ENCODE results near the gene ABCC3. TPM values are rescaled to one million over a fixed set of nuclear protein-coding genes. Genes with fewer than 3 reads are reported as not detected.

Gene ABCC3
- total and polyA plus RNA-seq, 8 donors: 13.6 to 1,043 (median 188) TPM

GRCh38 chr17:50624321-50624934 lies 10.3 kb upstream of the ABCC3 start:
- H3K4me1 ChIP-seq: peaks cover 0 to 23% (median 18%) of the 10 kb centered on the region in 4 donors
- peaks cover 0 to 41% (median 0%) of the 10 kb centered on the region in 3 donors for H3K27me3 ChIP-seq
- WGBS, 5 donors: 78 to 93% (median 87%) methylated on average over 4 to 7 of the region's 7 CpGs
- H3K4me3 ChIP-seq: no peak overlapping the region
- intact Hi-C loops (cut with DNase I; ENCODE audit: low total_unique reads): loop anchor here (5.0 kb wide), 1 partner anchor 77 kb away; the partner anchor contains the start of gene SPATA20
- H3K36me3 ChIP-seq: no peaks in the 10 kb centered on the region
- no peak for DNase-seq
- TF ChIP-seq POLR2AphosphoS5 (IDR thresholded peaks at IDR 0.05) (no peak), CTCF (IDR thresholded peaks at IDR 0.05) (no peak)
- H3K27ac ChIP-seq: no peak overlapping the region
- H3K9me3 ChIP-seq: no peaks in the 10 kb centered on the region

GRCh38 chr17:50625032-50625871 lies 9.4 kb upstream of the ABCC3 start:
- Histone ChIP-seq H3K4me1 (peaks cover 0 to 29% (median 22%) of the 10 kb centered on the region in 4 donors), H3K27me3 (peaks cover 0 to 47% (median 0%) of the 10 kb centered on the region in 3 donors), H3K9me3 (no peaks in the 10 kb centered on the region), H3K4me3 (no peak overlapping the region), H3K27ac (no peak overlapping the region), H3K36me3 (no peaks in the 10 kb centered on the region)
- no peak for DNase-seq
- no peak for TF ChIP-seq POLR2AphosphoS5 (IDR thresholded peaks at IDR 0.05)
- TF ChIP-seq CTCF (IDR thresholded peaks at IDR 0.05): no peak
- TF ChIP-seq POLR2A (IDR thresholded peaks at IDR 0.05): no peak
- TF ChIP-seq EP300 (IDR thresholded peaks at IDR 0.05): no peak
- intact Hi-C loops (cut with DNase I; ENCODE audit: low total_unique reads): no loop called here
- 72 to 85% (median 81%) methylated on average over 17 to 19 of the region's 19 CpGs for WGBS, 5 donors

GRCh38 chr17:50626037-50626574 lies 8.6 kb upstream of the ABCC3 start:
- Histone ChIP-seq H3K36me3 (no peaks in the 10 kb centered on the region), H3K9me3 (no peaks in the 10 kb centered on the region), H3K4me3 (no peak overlapping the region), H3K4me1 (peaks cover 0 to 38% (median 30%) of the 10 kb centered on the region in 4 donors), H3K27me3 (peaks cover 0 to 49% (median 0%) of the 10 kb centered on the region in 3 donors), H3K27ac (no peak overlapping the region)
- TF ChIP-seq EP300 (IDR thresholded peaks at IDR 0.05): no peak
- peak in 5 of 7 experiments; percentile 59 to 78 (median 62) for TF ChIP-seq CTCF (IDR thresholded peaks at IDR 0.05)
- TF ChIP-seq POLR2A (IDR thresholded peaks at IDR 0.05): no peak
- TF ChIP-seq POLR2AphosphoS5 (IDR thresholded peaks at IDR 0.05): peak in 1 of 3 donors; percentile 42
- intact Hi-C loops (cut with DNase I; ENCODE audit: low total_unique reads): no loop called here
- 29 to 62% (median 43%) methylated on average over 2 to 19 of the region's 19 CpGs for WGBS, 5 donors
- DNase-seq: peak; percentile 82 to 91

- intact Hi-C loops (cut with DNase I; ENCODE audit: low total_unique reads): no loop called here
- no peaks in the 10 kb centered on the region for H3K36me3 ChIP-seq
- TF ChIP-seq POLR2AphosphoS5 (IDR thresholded peaks at IDR 0.05) (no peak), POLR2A (IDR thresholded peaks at IDR 0.05) (no peak), CTCF (IDR thresholded peaks at IDR 0.05) (no peak), EP300 (IDR thresholded peaks at IDR 0.05) (no peak)
- no peaks in the 10 kb centered on the region for H3K9me3 ChIP-seq
- no peak overlapping the region for H3K4me3 ChIP-seq
- DNase-seq: no peak
- 84 to 90% (median 89%) methylated on average over 17 of the region's 17 CpGs for WGBS, 5 donors
- H3K27ac ChIP-seq: no peak overlapping the region
- peaks cover 0 to 45% (median 34%) of the 10 kb centered on the region in 4 donors for H3K4me1 ChIP-seq
- peaks cover 0 to 40% (median 0%) of the 10 kb centered on the region in 3 donors for H3K27me3 ChIP-seq
Measured at GRCh38 chr17:50627036-50627781, 7.5 kb upstream of the ABCC3 start.

All from stomach (tissue), 9 donors.